GM23248 (cell line): Measurements from ENCODE around the gene SERPINB1. TPM values are rescaled to one million over a fixed set of nuclear protein-coding genes. Genes with fewer than 3 reads are reported as not detected.
"Not testable (repeated sequence)": the region's sequence is repeated elsewhere in the genome, so short reads cannot be mapped to it uniquely, and the experiment has no call there.

Experiments
- DNase-seq: peaks from one replicate; pipeline ENCODE4 v3.0.0-alpha.2; 2015
- H2AFZ ChIP-seq: fragments of 200-600 bp; sonication (generic); 2 replicates; pipeline ENCODE4 v1.6.1; 2016; ENCODE audit warnings: antibody characterized with exemption
- H3F3A ChIP-seq: fragments of 200-600 bp; sonication (generic); 2 replicates; pipeline ENCODE4 v1.6.1; 2016; ENCODE audit warnings: mild to moderate bottlenecking, antibody characterized with exemption, mixed run types; ENCODE audit not compliant: insufficient read depth
- H3K27ac ChIP-seq: fragments of 200-600 bp; sonication (generic); 2 replicates; pipeline ENCODE4 v1.5.1; 2016; ENCODE audit warnings: mild to moderate bottlenecking
- H3K27me3 ChIP-seq: fragments of 200-600 bp; sonication (generic); replicated peaks from 2 replicates; pipeline ENCODE4 v1.6.1; 2016; ENCODE audit warnings: mild to moderate bottlenecking; ENCODE audit not compliant: insufficient read depth
- H3K36me3 ChIP-seq: fragments of 200-600 bp; sonication (generic); 2 replicates; pipeline ENCODE4 v1.6.1; 2016; ENCODE audit warnings: low read depth, mild to moderate bottlenecking
- H3K4me1 ChIP-seq: fragments of 200-600 bp; sonication (generic); 2 replicates; pipeline ENCODE4 v1.6.1; 2016; ENCODE audit warnings: mild to moderate bottlenecking; ENCODE audit not compliant: insufficient read depth
- H3K4me2 ChIP-seq: fragments of 200-600 bp; sonication (generic); one replicate; pipeline ENCODE4 v1.6.1; 2016; ENCODE audit warnings: mild to moderate bottlenecking; ENCODE audit not compliant: unreplicated experiment
- H3K4me3 ChIP-seq: fragments of 200-600 bp; sonication (generic); 2 replicates; pipeline ENCODE4 v1.5.1; 2016; ENCODE audit warnings: mild to moderate bottlenecking
- H3K79me2 ChIP-seq: fragments of 200-600 bp; sonication (generic); 2 replicates; pipeline ENCODE4 v1.6.1; 2016; ENCODE audit warnings: mild to moderate bottlenecking; ENCODE audit not compliant: insufficient read depth
- H3K9ac ChIP-seq: fragments of 200-600 bp; sonication (generic); 2 replicates; pipeline ENCODE4 v1.6.1; 2016; ENCODE audit warnings: mild to moderate bottlenecking
- H3K9me2 ChIP-seq: fragments of 200-600 bp; sonication (generic); 2 replicates; pipeline ENCODE4 v1.6.1; 2016; ENCODE audit warnings: mixed run types, mild to moderate bottlenecking, moderate library complexity; ENCODE audit not compliant: insufficient read depth
- H3K9me3 ChIP-seq: fragments of 200-600 bp; sonication (generic); one replicate; pipeline ENCODE4 v1.6.1; 2017; ENCODE audit warnings: low read depth
- H4K20me1 ChIP-seq: fragments of 200-600 bp; sonication (generic); 2 replicates; pipeline ENCODE4 v1.6.0; 2016; ENCODE audit not compliant: insufficient read depth
- EZH2 ChIP-seq: fragments of 200-600 bp; sonication (generic); IDR thresholded peaks from 2 replicates; pipeline ENCODE4 v1.6.1; 2018; ENCODE audit warnings: antibody characterized with exemption, mild to moderate bottlenecking; ENCODE audit not compliant: insufficient read depth, poor library complexity, severe bottlenecking
- EZH2phosphoT487 ChIP-seq: fragments of 200-600 bp; sonication (generic); IDR thresholded peaks from 2 replicates; pipeline ENCODE4 v1.6.1; 2018; ENCODE audit warnings: antibody characterized with exemption, moderate library complexity, mild to moderate bottlenecking, low read depth; ENCODE audit not compliant: insufficient read depth
- WGBS, 2 experiments: methylation state at CpG; one replicate each; pipeline ENCODE4 v1.1.6; 2015 to 2017; ENCODE audit warnings: low lambda C conversion rate in 2 of 2, low coverage in 1 of 2; ENCODE audit errors: missing lambda C conversion rate in 2 of 2; 5-methylcytosine and 5-hydroxymethylcytosine counted together
- in situ Hi-C: fragments of 300-500 bp; cut with MboI; formaldehyde crosslinking; loops from 2 replicates; pipeline ENCODE4 v1.15.0; 2020
- polyA plus RNA-seq: library from polyadenylated mRNA; unstranded; fragments of >200 nt; fragmentation: Nextera tagmentation; extraction: Ambion mirVana; gene quantifications from 2 replicates; pipeline ENCODE4 v1.2.1, GENCODE V29; 2016
- total RNA-seq: library from RNA; depleted of rRNA; stranded (reverse); fragments of >200 nt; shearing (Covaris generic); gene quantifications from 2 replicates; pipeline ENCODE4 v1.2.3, GENCODE V29; 2014

The SERPINB1 gene
- total and polyA plus RNA-seq, 2 experiments from 2014 or later: 28.3 to 32.8 TPM

- no peak overlapping the region for H3K4me2 ChIP-seq
- no peaks in the 10 kb centered on the region for H3K9me3 ChIP-seq
- H3K9ac ChIP-seq: no peak overlapping the region
- in situ Hi-C loops: no loop called here
- no peaks in the 10 kb centered on the region for H3K9me2 ChIP-seq
- no peaks in the 10 kb centered on the region for H3F3A ChIP-seq
- no peaks in the 10 kb centered on the region for H3K27me3 ChIP-seq
- 57 to 69% methylated on average over 2 of the region's 2 CpGs for WGBS, 2 experiments
- H3K27ac ChIP-seq: no peak overlapping the region
- TF ChIP-seq EZH2phosphoT487 (no peak), EZH2 (no peak)
- H4K20me1 ChIP-seq: no peaks in the 10 kb centered on the region
- H3K36me3 ChIP-seq: no peaks in the 10 kb centered on the region
- no peaks in the 10 kb centered on the region for H3K79me2 ChIP-seq
- peaks cover 5% of the 10 kb centered on the region; the same call in 1 of the 2 replicates for H3K4me1 ChIP-seq
- H2AFZ ChIP-seq: no peak overlapping the region
- DNase-seq: no peak
- H3K4me3 ChIP-seq: no peak overlapping the region
These were observed 22.2 kb upstream of the SERPINB1 start for GRCh38 chr6:2863901-2864300.

GRCh38 chr6:2862712-2863181 is 21.1 kb upstream of the SERPINB1 start:
- Histone ChIP-seq H3K4me1 (peaks cover 5% of the 10 kb centered on the region; the same call in 1 of the 2 replicates), H3K79me2 (no peaks in the 10 kb centered on the region), H4K20me1 (no peaks in the 10 kb centered on the region), H3K4me2 (no peak overlapping the region), H2AFZ (no peak overlapping the region), H3K9me2 (no peaks in the 10 kb centered on the region), H3K9ac (no peak overlapping the region), H3K27ac (no peak overlapping the region), H3F3A (no peaks in the 10 kb centered on the region), H3K4me3 (no peak overlapping the region), H3K27me3 (no peaks in the 10 kb centered on the region), H3K9me3 (no peaks in the 10 kb centered on the region), H3K36me3 (no peaks in the 10 kb centered on the region)
- no peak for TF ChIP-seq EZH2phosphoT487
- no peak for TF ChIP-seq EZH2
- WGBS, 2 experiments: 56 to 71% methylated on average over 3 of the region's 3 CpGs
- in situ Hi-C loops: no loop called here
- DNase-seq: no peak

- no peaks in the 10 kb centered on the region for H3K9me3 ChIP-seq
These were observed 20.1 kb upstream of the SERPINB1 start for GRCh38 chr6:2861822-2862164.

GRCh38 chr6:2861060-2861821 is 19.6 kb upstream of the SERPINB1 start:
- no peaks in the 10 kb centered on the region for H3K36me3 ChIP-seq
- DNase-seq: no peak
- H3K4me3 ChIP-seq: no peak overlapping the region
- H3K9me3 ChIP-seq: no peaks in the 10 kb centered on the region
- in situ Hi-C loops: no loop called here
- no peak overlapping the region for H3K9ac ChIP-seq
- H3K27me3 ChIP-seq: no peaks in the 10 kb centered on the region
- no peaks in the 10 kb centered on the region for H3K9me2 ChIP-seq
- no peak overlapping the region for H3K4me2 ChIP-seq
- H3K79me2 ChIP-seq: no peaks in the 10 kb centered on the region
- H3K4me1 ChIP-seq: peaks cover 3% of the 10 kb centered on the region; the same call in 1 of the 2 replicates
- TF ChIP-seq EZH2 (no peak), EZH2phosphoT487 (no peak)
- no peak overlapping the region for H3K27ac ChIP-seq
- H2AFZ ChIP-seq: no peak overlapping the region
- H4K20me1 ChIP-seq: no peaks in the 10 kb centered on the region
- H3F3A ChIP-seq: no peaks in the 10 kb centered on the region
- 65 to 66% methylated on average over 12 of the region's 12 CpGs for WGBS, 2 experiments

More at GRCh38 chr6:2861822-2862164, 20.1 kb upstream of the SERPINB1 start:
- TF ChIP-seq EZH2 (no peak), EZH2phosphoT487 (no peak)
- in situ Hi-C loops: no loop called here
- DNase-seq: no peak
- Histone ChIP-seq H3K9ac (no peak overlapping the region), H3K4me3 (no peak overlapping the region), H2AFZ (no peak overlapping the region), H4K20me1 (no peaks in the 10 kb centered on the region), H3K27ac (no peak overlapping the region), H3K27me3 (no peaks in the 10 kb centered on the region), H3F3A (no peaks in the 10 kb centered on the region), H3K4me1 (peaks cover 5% of the 10 kb centered on the region; the same call in 1 of the 2 replicates), H3K79me2 (no peaks in the 10 kb centered on the region), H3K36me3 (no peaks in the 10 kb centered on the region), H3K4me2 (no peak overlapping the region), H3K9me2 (no peaks in the 10 kb centered on the region)
- 89 to 94% methylated on average over 1 of the region's 1 CpG for WGBS, 2 experiments

- not testable (repeated sequence) for H3K79me2 ChIP-seq
These were observed 19.0 kb upstream of the SERPINB1 start for GRCh38 chr6:2860706-2861059.

GRCh38 chr6:2859798-2860705 is 18.4 kb upstream of the SERPINB1 start:
- H3K4me2 ChIP-seq, H3K4me1 ChIP-seq, H3K79me2 ChIP-seq, H3F3A ChIP-seq, H3K9me2 ChIP-seq, H3K27me3 ChIP-seq, H4K20me1 ChIP-seq, H3K27ac ChIP-seq, in situ Hi-C loops, H3K9me3 ChIP-seq, DNase-seq, H2AFZ ChIP-seq, H3K36me3 ChIP-seq, H3K4me3 ChIP-seq, H3K9ac ChIP-seq: not testable (repeated sequence)
- 95% methylated on average over 24 to 35 of the region's 42 CpGs for WGBS, 2 experiments

More at GRCh38 chr6:2860706-2861059, 19.0 kb upstream of the SERPINB1 start:
- WGBS, 2 experiments: 100% methylated on average over 1 to 2 of the region's 2 CpGs
- H3F3A ChIP-seq, H3K27ac ChIP-seq, H3K4me1 ChIP-seq, H3K4me2 ChIP-seq, H3K27me3 ChIP-seq, DNase-seq, in situ Hi-C loops, H3K4me3 ChIP-seq, H4K20me1 ChIP-seq, H3K36me3 ChIP-seq, H3K9ac ChIP-seq, H2AFZ ChIP-seq, H3K9me3 ChIP-seq, H3K9me2 ChIP-seq: not testable (repeated sequence)
